Measurements from ENCODE around the gene RASGRP2. TPM values are rescaled to one million over a fixed set of nuclear protein-coding genes. Genes with fewer than 3 reads are reported as not detected.

RASGRP2 gene
- total and polyA plus RNA-seq, 2 donors (not counting 3 experiments of a cell fraction or from before 2014, with no cell fraction given): 1.2 to 2.3 TPM

GRCh38 chr11:64792482-64792881 is 48.5 kb upstream of the RASGRP2 start:
- BruUV-seq (replicated peaks): no TSS peak
- no peak overlapping the region for H3K4me2 ChIP-seq (ENCODE audit: insufficient read depth, low read length)
- no peak overlapping the region for H3K27ac ChIP-seq (ENCODE audit: insufficient read depth, low read depth, low read length)
- CTCF ChIA-PET: interaction anchor here (1.4 kb wide), 1 partner anchor 11 kb away, joined by 3 read pairs; the partner anchor contains the start of gene MAP4K2
- no peak overlapping the region for H3K4me3 ChIP-seq (replicated peaks in 1 of 3; ENCODE audit: insufficient read depth in 1 of 3, low read depth in 1 of 3, low read length in 3 of 3)
- POLR2A ChIA-PET: no interaction called here
- H3K9me3 ChIP-seq (replicated peaks; ENCODE audit: control insufficient read depth, insufficient read depth, low read length): no peaks in the 10 kb centered on the region
- H3K36me3 ChIP-seq (ENCODE audit: control insufficient read depth in 2 of 2, extremely low read depth in 1 of 2, insufficient read depth in 2 of 2, low read length in 2 of 2): peaks cover 3 to 26% of the 10 kb centered on the region in 2 experiments
- FAIRE-seq (no peak), DNase-seq (ENCODE audit: low read depth, low spot score) (no peak)
- H3K9ac ChIP-seq (replicated peaks; ENCODE audit: extremely low read depth, insufficient read depth, low read length): no peak overlapping the region
- H3K4me1 ChIP-seq (ENCODE audit: control insufficient read depth, extremely low read depth, insufficient read depth, low read length): no peaks in the 10 kb centered on the region
- no peaks in the 10 kb centered on the region for H3K27me3 ChIP-seq (ENCODE audit: control insufficient read depth in 2 of 2, insufficient read depth in 2 of 2, low read length in 2 of 2)
- dilution Hi-C loops (cut with MboI; ENCODE audit: extremely low pct_ligation_motif_present, low sequenced_read_pairs) (no loop called here), intact Hi-C loops (cut with micrococcal nuclease) (no loop called here)
- no peak for TF ChIP-seq POLR2AphosphoS5 (IDR thresholded peaks at IDR 0.05; ENCODE audit: insufficient read depth, low read depth, low read length)
- TF ChIP-seq MYC (IDR thresholded peaks at IDR 0.05; ENCODE audit: low read depth, low read length): no peak
- TF ChIP-seq POLR2A (IDR thresholded peaks at IDR 0.05; ENCODE audit: low read depth, low read length): no peak
- TF ChIP-seq JUN (IDR thresholded peaks at IDR 0.05; ENCODE audit: borderline replicate concordance, insufficient read depth, insufficient read length, low read depth): no peak
- no peak for TF ChIP-seq EZH2 (IDR thresholded peaks at IDR 0.05; ENCODE audit: borderline replicate concordance, low read depth, low read length, severe bottlenecking)
- TF ChIP-seq, protein P1, sequence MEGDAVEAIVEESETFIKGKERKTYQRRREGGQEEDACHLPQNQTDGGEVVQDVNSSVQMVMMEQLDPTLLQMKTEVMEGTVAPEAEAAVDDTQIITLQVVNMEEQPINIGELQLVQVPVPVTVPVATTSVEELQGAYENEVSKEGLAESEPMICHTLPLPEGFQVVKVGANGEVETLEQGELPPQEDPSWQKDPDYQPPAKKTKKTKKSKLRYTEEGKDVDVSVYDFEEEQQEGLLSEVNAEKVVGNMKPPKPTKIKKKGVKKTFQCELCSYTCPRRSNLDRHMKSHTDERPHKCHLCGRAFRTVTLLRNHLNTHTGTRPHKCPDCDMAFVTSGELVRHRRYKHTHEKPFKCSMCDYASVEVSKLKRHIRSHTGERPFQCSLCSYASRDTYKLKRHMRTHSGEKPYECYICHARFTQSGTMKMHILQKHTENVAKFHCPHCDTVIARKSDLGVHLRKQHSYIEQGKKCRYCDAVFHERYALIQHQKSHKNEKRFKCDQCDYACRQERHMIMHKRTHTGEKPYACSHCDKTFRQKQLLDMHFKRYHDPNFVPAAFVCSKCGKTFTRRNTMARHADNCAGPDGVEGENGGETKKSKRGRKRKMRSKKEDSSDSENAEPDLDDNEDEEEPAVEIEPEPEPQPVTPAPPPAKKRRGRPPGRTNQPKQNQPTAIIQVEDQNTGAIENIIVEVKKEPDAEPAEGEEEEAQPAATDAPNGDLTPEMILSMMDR (IDR thresholded peaks at IDR 0.05; ENCODE audit: extremely low read depth in 1 of 2, insufficient read depth in 1 of 2, low read depth in 1 of 2, low read length in 2 of 2): no peak
- TF ChIP-seq GATA2 (IDR thresholded peaks at IDR 0.05; ENCODE audit: insufficient read depth, insufficient read length, low read depth, low read length): no peak
- TF ChIP-seq FOS (IDR thresholded peaks at IDR 0.05; ENCODE audit: borderline replicate concordance, insufficient read depth, low read length): no peak
- TF ChIP-seq MAX (IDR thresholded peaks at IDR 0.05; ENCODE audit: insufficient read depth, insufficient read length): no peak
- H3K79me2 ChIP-seq (ENCODE audit: control insufficient read depth, insufficient read depth, low read length): no peaks in the 10 kb centered on the region
- no peak overlapping the region for H2AFZ ChIP-seq (ENCODE audit: low read depth, low read length)
- H3K9me1 ChIP-seq (replicated peaks; ENCODE audit: control insufficient read depth, extremely low read depth, insufficient read depth, low read length): no peaks in the 10 kb centered on the region
- H4K20me1 ChIP-seq (replicated peaks; ENCODE audit: control insufficient read depth, extremely low read depth, insufficient read depth, low read length): no peaks in the 10 kb centered on the region
